HepG2 (cell line): ENCODE measurements around the gene KRABD2.

Source experiments
- ATAC-seq: fragments of 200-7000 bp; cut with Tn5 transposase; 3 replicates; pipeline ENCODE4 v1.9.1; 2020; ENCODE audit warnings: mild to moderate bottlenecking, moderate library complexity
- BruUV-seq: library from RNA; stranded (reverse); fragments of 400-500 nt; replicated peaks from 2 replicates; lab custom pipeline; 2021; lab: Mats Ljungman, UMichigan
- CTCF ChIA-PET: fragments of 300-600 bp; formaldehyde crosslinking; extraction: SDS; loops from one replicate; lab custom pipeline; 2021; ENCODE audit warnings: low total read pairs, inconsistent platforms, low intra/inter-chr PET ratio; lab: Yijun Ruan, JAX
- POLR2A ChIA-PET: fragments of 350-600 bp; sonication (Branson Sonifier 250); formaldehyde crosslinking; loops from one replicate; lab custom pipeline; 2020; ENCODE audit warnings: antibody characterized with exemption, inconsistent platforms; lab: Yijun Ruan, JAX
- DNase-seq: peaks from one replicate; pipeline ENCODE4 v3.0.0-alpha.2; 2015; ENCODE audit warnings: low spot score
- FAIRE-seq: peaks from 3 replicates; lab custom pipeline; 2011; peaks lifted over from hg19 to GRCh38; lab: Jason Lieb, UNC
- H2AFZ ChIP-seq: one replicate; pipeline ENCODE4 v1.6.1; 2011; ENCODE audit warnings: low read length, inconsistent platforms
- H3K27ac ChIP-seq: fragments of 300-600 bp; 3 replicates; pipeline ENCODE4 v1.8.0; 2011; ENCODE audit warnings: mixed run types, mild to moderate bottlenecking, mixed read lengths, low read length, inconsistent platforms; ENCODE audit not compliant: insufficient read depth; ENCODE audit errors: extremely low read length
- H3K27me3 ChIP-seq, 2 experiments: fragments of 200-600 bp in 1 of 2; 2 replicates in 1 of 2; 3 replicates in 1 of 2; pipeline versions ENCODE4 v1.6.0 to v1.8.0; 2011; ENCODE audit warnings: low read length in 2 of 2, mild to moderate bottlenecking in 2 of 2, moderate library complexity in 2 of 2, inconsistent platforms in 1 of 2; ENCODE audit not compliant: insufficient read depth in 2 of 2, control insufficient read depth in 1 of 2
- H3K36me3 ChIP-seq, 2 experiments: fragments of 200-600 bp in 1 of 2; replicated peaks in 1 of 2; 2 replicates in 1 of 2; 3 replicates in 1 of 2; pipeline versions ENCODE4 v1.5.1 to v1.8.0; 2011; ENCODE audit warnings: low read length in 2 of 2, inconsistent platforms in 1 of 2; ENCODE audit not compliant: insufficient read depth in 2 of 2, control insufficient read depth in 1 of 2
- H3K4me1 ChIP-seq: 2 replicates; pipeline ENCODE4 v1.5.1; 2012; ENCODE audit warnings: low read length, inconsistent platforms; ENCODE audit not compliant: insufficient read depth
- H3K4me2 ChIP-seq: 2 replicates; pipeline ENCODE4 v1.6.0; 2011; ENCODE audit warnings: low read depth, low read length, inconsistent platforms
- H3K4me3 ChIP-seq, 3 experiments: fragments of 200-600 bp in 1 of 3; sonication (generic), shearing (Covaris generic) in 1 of 3; replicated peaks in 1 of 3; 2 replicates each; pipeline ENCODE4 v1.5.1; 2011 to 2016; ENCODE audit warnings: low read length in 3 of 3, inconsistent platforms in 2 of 3, low read depth in 2 of 3, mild to moderate bottlenecking in 2 of 3, control low read depth in 1 of 3, mixed read lengths in 1 of 3; ENCODE audit not compliant: insufficient read depth in 1 of 3
- H3K79me2 ChIP-seq: one replicate; pipeline ENCODE4 v1.6.1; 2011; ENCODE audit warnings: low read length, inconsistent platforms; ENCODE audit not compliant: insufficient read depth
- H3K9ac ChIP-seq: 2 replicates; pipeline ENCODE4 v1.6.0; 2011; ENCODE audit warnings: mild to moderate bottlenecking, low read depth, low read length, inconsistent platforms; ENCODE audit not compliant: insufficient read depth
- H3K9me3 ChIP-seq: 2 replicates; pipeline ENCODE4 v1.5.1; 2012; ENCODE audit warnings: mild to moderate bottlenecking, low read length
- H4K20me1 ChIP-seq: 2 replicates; pipeline ENCODE4 v1.6.0; 2011; ENCODE audit warnings: inconsistent platforms, mild to moderate bottlenecking, low read length, moderate library complexity; ENCODE audit not compliant: insufficient read depth
- DPF2 ChIP-seq: sonication (generic); formaldehyde crosslinking; IDR thresholded peaks from 2 replicates; pipeline ENCODE4 v1.4.0; 2020; ENCODE audit warnings: mild to moderate bottlenecking, low read depth, missing genetic modification reagents, borderline replicate concordance
- ELF3 ChIP-seq: IDR thresholded peaks from 2 replicates; pipeline ENCODE4 v1.6.1; 2016; ENCODE audit warnings: missing genetic modification reagents, missing compliant biosample characterization
- FOXC1 ChIP-seq: sonication (generic); formaldehyde crosslinking; IDR thresholded peaks from 2 replicates; pipeline ENCODE4 v1.8.0; 2022; ENCODE audit warnings: mild to moderate bottlenecking, missing genetic modification reagents, borderline replicate concordance
- GPN1 ChIP-seq: sonication (generic); formaldehyde crosslinking; IDR thresholded peaks from 2 replicates; pipeline ENCODE4 v1.5.1; 2020; ENCODE audit warnings: missing genetic modification reagents, borderline replicate concordance
- MAFF ChIP-seq: IDR thresholded peaks from 2 replicates; pipeline ENCODE4 v1.6.1; 2011; ENCODE audit warnings: low read depth, low read length, improper control_type of control experiment
- MAFK ChIP-seq, 2 experiments: IDR thresholded peaks in 1 of 2; conservative IDR thresholded peaks in 1 of 2; 2 replicates each; pipeline ENCODE4 v1.6.1; 2011; ENCODE audit warnings: improper control_type of control experiment in 2 of 2, low read length in 2 of 2
- MIER2 ChIP-seq: IDR thresholded peaks from 2 replicates; pipeline ENCODE4 v1.6.1; 2016; ENCODE audit warnings: missing biosample characterization, missing genetic modification reagents
- NFKBIZ ChIP-seq: IDR thresholded peaks from 2 replicates; pipeline ENCODE4 v1.6.1; 2018; ENCODE audit warnings: missing genetic modification reagents, missing compliant biosample characterization
- NR2F2 ChIP-seq: IDR thresholded peaks from 2 replicates; pipeline ENCODE4 v1.6.1; 2012; ENCODE audit warnings: low read depth, inconsistent platforms, borderline replicate concordance
- SNRNP70 ChIP-seq: fragments of 200-400 bp; formaldehyde crosslinking; IDR thresholded peaks from 2 replicates; pipeline ENCODE4 v1.6.1; 2017; ENCODE audit warnings: mild to moderate bottlenecking, low read depth, low read length, moderate library complexity
- ZFYVE20 ChIP-seq: sonication (generic); formaldehyde crosslinking; IDR thresholded peaks from 2 replicates; pipeline ENCODE4 v1.8.0; 2023; ENCODE audit warnings: low read depth, mild to moderate bottlenecking, moderate library complexity, missing genetic modification reagents, borderline replicate concordance
- ZKSCAN1 ChIP-seq: fragments of 150-350 bp; IDR thresholded peaks from 2 replicates; pipeline ENCODE4 v1.6.1; 2014; ENCODE audit warnings: low read length
- ZNF10 ChIP-seq: sonication (generic); formaldehyde crosslinking; IDR thresholded peaks from 2 replicates; pipeline ENCODE4 v1.4.0; 2020; ENCODE audit warnings: mild to moderate bottlenecking, low read depth, missing genetic modification reagents, borderline replicate concordance
- ZNF367 ChIP-seq: sonication (generic); formaldehyde crosslinking; IDR thresholded peaks from 2 replicates; pipeline ENCODE4 v1.4.0; 2020; ENCODE audit warnings: missing genetic modification reagents, borderline replicate concordance
- WGBS: methylation state at CpG from one replicate; pipeline ENCODE4 v1.1.6; 2017; ENCODE audit warnings: low lambda C conversion rate; 5-methylcytosine and 5-hydroxymethylcytosine counted together
- in situ Hi-C: cut with HindIII; loops from 2 replicates; pipeline ENCODE4 v1.10.0; 2017; ENCODE audit warnings: low pct_unique_long_range_greater_than_20kb; ENCODE audit not compliant: extremely low pct_ligation_motif_present
- intact Hi-C: fragments of 100-400 bp; cut with micrococcal nuclease; formaldehyde crosslinking; loops from one replicate; pipeline ENCODE4 v1.10.0; 2022; ENCODE audit not compliant: unreplicated experiment
- TF ChIP-seq, protein P1 (sequence below): sonication (generic); formaldehyde crosslinking; IDR thresholded peaks from 2 replicates; pipeline ENCODE4 v1.5.0; 2020; ENCODE audit warnings: missing genetic modification reagents

Gene KRABD2

GRCh38 chr17:8376271-8377067, at the start of gene KRABD2 (continued):
- TF ChIP-seq, protein P1, sequence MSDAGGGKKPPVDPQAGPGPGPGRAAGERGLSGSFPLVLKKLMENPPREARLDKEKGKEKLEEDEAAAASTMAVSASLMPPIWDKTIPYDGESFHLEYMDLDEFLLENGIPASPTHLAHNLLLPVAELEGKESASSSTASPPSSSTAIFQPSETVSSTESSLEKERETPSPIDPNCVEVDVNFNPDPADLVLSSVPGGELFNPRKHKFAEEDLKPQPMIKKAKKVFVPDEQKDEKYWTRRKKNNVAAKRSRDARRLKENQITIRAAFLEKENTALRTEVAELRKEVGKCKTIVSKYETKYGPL (CRISPR knock-in tag), result no peak; the same call in 1 of the 2 replicates
- TF ChIP-seq NFKBIZ (CRISPR knock-in tag), result 0 out of 2 replicates have a peak, but pooled peaks have one; percentile 63
- no peak; the same call in 1 of the 2 replicates for TF ChIP-seq NR2F2
- TF ChIP-seq ZNF10, result no peak
- TF ChIP-seq GPN1 (CRISPR knock-in tag), result 0 out of 2 replicates have a peak, but pooled peaks have one; percentile 61
- TF ChIP-seq DPF2, result no peak
- peak; percentile 71 for TF ChIP-seq MIER2
- no peak for TF ChIP-seq ZKSCAN1
- no peak for TF ChIP-seq SNRNP70
- no peak for TF ChIP-seq ZFYVE20 (CRISPR knock-in tag)
- no peak for TF ChIP-seq ZNF367 (CRISPR knock-in tag)
- TF ChIP-seq, all 625 proteins: peak for 298

- Histone ChIP-seq H3K4me2 (no peak overlapping the region), H3K27me3 (no peaks in the 10 kb centered on the region), H3K9ac (no peak overlapping the region), H3K9me3 (no peaks in the 10 kb centered on the region), H3K27ac (no peak overlapping the region), H3K79me2 (no peaks in the 10 kb centered on the region), H4K20me1 (no peaks in the 10 kb centered on the region), H2AFZ (no peak overlapping the region), H3K36me3 (no peaks in the 10 kb centered on the region), H3K4me3 (no peak overlapping the region), H3K4me1 (peaks cover 88% of the 10 kb centered on the region)
- in situ Hi-C loops, result no loop called here
- 52% methylated on average over 3 of the region's 3 CpGs for WGBS
- intact Hi-C loops, result no loop called here
- ATAC-seq, result no peak
- TF ChIP-seq MAFF (peak; percentile 97), FOXC1 (no peak), ELF3 (CRISPR knock-in tag) (0 out of 2 replicates have a peak, but pooled peaks have one; percentile 15), MAFK (conservative IDR thresholded peaks at IDR 0.05 in 1 of 2, IDR thresholded peaks at IDR 0.05 in 1 of 2; ENCODE audit: low read length in 2 of 2) (peak; percentile 95 to 98)
- DNase-seq, result no peak
- no TSS peak for BruUV-seq
- ChIA-PET POLR2A (interaction anchor here (1.6 to 2.4 kb wide), 3 partner anchors 9 to 45 kb away, joined by 5 to 42 read pairs (median 9); partner anchors contain the start of genes KRABD2 and NDEL1), CTCF (no interaction called here)
- no peak for FAIRE-seq
Observed at GRCh38 chr17:8421571-8421970, 45.1 kb upstream of the KRABD2 start.
